ENCODE data around the gene TTC39C. TPM values are rescaled to one million over a fixed set of nuclear protein-coding genes. Genes with fewer than 3 reads are reported as not detected.

TTC39C gene
- total and polyA plus RNA-seq, 2 donors (not counting 3 experiments of a cell fraction or from before 2014, with no cell fraction given): 0.61 to 6.2 TPM

DNA sequence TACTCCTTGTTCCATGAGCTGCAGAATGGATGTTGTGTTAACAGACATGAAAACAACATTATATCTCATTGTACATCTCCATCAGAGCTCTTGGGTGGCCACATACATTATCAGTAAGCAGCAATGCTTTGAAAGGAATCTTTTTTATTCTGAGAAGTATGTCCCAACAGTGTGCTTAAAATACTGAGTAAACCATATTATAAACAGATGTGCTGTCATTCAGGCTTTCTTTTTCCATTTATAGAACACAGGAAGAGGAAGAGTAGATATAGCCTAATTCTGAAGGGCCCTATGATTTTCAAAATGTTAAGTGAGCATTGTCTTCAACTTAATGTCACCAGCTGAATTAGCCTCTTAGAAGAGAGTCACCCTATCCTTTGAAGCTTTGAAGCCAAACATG, 80.0 kb downstream of the TTC39C start:
- Histone ChIP-seq H3K27me3 (ENCODE audit: control insufficient read depth in 2 of 2, insufficient read depth in 2 of 2, low read length in 2 of 2) (no peaks in the 10 kb centered on the region), H3K9ac (replicated peaks; ENCODE audit: extremely low read depth, insufficient read depth, low read length) (no peak overlapping the region), H4K20me1 (replicated peaks; ENCODE audit: control insufficient read depth, extremely low read depth, insufficient read depth, low read length) (no peaks in the 10 kb centered on the region), H3K79me2 (ENCODE audit: control insufficient read depth, insufficient read depth, low read length) (no peaks in the 10 kb centered on the region), H3K9me1 (replicated peaks; ENCODE audit: control insufficient read depth, extremely low read depth, insufficient read depth, low read length) (no peaks in the 10 kb centered on the region), H2AFZ (ENCODE audit: low read depth, low read length) (no peak overlapping the region), H3K36me3 (ENCODE audit: control insufficient read depth in 2 of 2, extremely low read depth in 1 of 2, insufficient read depth in 2 of 2, low read length in 2 of 2) (no peaks in the 10 kb centered on the region), H3K4me3 (replicated peaks in 1 of 3; ENCODE audit: insufficient read depth in 1 of 3, low read depth in 1 of 3, low read length in 3 of 3) (no peak overlapping the region), H3K9me3 (replicated peaks; ENCODE audit: control insufficient read depth, insufficient read depth, low read length) (no peaks in the 10 kb centered on the region), H3K4me1 (ENCODE audit: control insufficient read depth, extremely low read depth, insufficient read depth, low read length) (no peaks in the 10 kb centered on the region), H3K4me2 (ENCODE audit: insufficient read depth, low read length) (no peak overlapping the region), H3K27ac (ENCODE audit: insufficient read depth, low read depth, low read length) (no peak overlapping the region)
- dilution Hi-C loops (cut with MboI; ENCODE audit: extremely low pct_ligation_motif_present, low sequenced_read_pairs) (no loop called here), intact Hi-C loops (cut with micrococcal nuclease) (no loop called here)
- FAIRE-seq: peak; percentile 18
- no TSS peak for BruUV-seq (replicated peaks)
- ChIA-PET CTCF (no interaction called here), POLR2A (no interaction called here)
- DNase-seq (ENCODE audit: low read depth, low spot score): no peak
- TF ChIP-seq, protein P1, sequence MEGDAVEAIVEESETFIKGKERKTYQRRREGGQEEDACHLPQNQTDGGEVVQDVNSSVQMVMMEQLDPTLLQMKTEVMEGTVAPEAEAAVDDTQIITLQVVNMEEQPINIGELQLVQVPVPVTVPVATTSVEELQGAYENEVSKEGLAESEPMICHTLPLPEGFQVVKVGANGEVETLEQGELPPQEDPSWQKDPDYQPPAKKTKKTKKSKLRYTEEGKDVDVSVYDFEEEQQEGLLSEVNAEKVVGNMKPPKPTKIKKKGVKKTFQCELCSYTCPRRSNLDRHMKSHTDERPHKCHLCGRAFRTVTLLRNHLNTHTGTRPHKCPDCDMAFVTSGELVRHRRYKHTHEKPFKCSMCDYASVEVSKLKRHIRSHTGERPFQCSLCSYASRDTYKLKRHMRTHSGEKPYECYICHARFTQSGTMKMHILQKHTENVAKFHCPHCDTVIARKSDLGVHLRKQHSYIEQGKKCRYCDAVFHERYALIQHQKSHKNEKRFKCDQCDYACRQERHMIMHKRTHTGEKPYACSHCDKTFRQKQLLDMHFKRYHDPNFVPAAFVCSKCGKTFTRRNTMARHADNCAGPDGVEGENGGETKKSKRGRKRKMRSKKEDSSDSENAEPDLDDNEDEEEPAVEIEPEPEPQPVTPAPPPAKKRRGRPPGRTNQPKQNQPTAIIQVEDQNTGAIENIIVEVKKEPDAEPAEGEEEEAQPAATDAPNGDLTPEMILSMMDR (IDR thresholded peaks at IDR 0.05; ENCODE audit: extremely low read depth in 1 of 2, insufficient read depth in 1 of 2, low read depth in 1 of 2, low read length in 2 of 2): no peak
- TF ChIP-seq MAX (IDR thresholded peaks at IDR 0.05; ENCODE audit: insufficient read depth, insufficient read length) (no peak), POLR2A (IDR thresholded peaks at IDR 0.05; ENCODE audit: low read depth, low read length) (no peak), GATA2 (IDR thresholded peaks at IDR 0.05; ENCODE audit: insufficient read depth, insufficient read length, low read depth, low read length) (no peak), JUN (IDR thresholded peaks at IDR 0.05; ENCODE audit: borderline replicate concordance, insufficient read depth, insufficient read length, low read depth) (no peak), FOS (IDR thresholded peaks at IDR 0.05; ENCODE audit: borderline replicate concordance, insufficient read depth, low read length) (no peak), POLR2AphosphoS5 (IDR thresholded peaks at IDR 0.05; ENCODE audit: insufficient read depth, low read depth, low read length) (no peak), MYC (IDR thresholded peaks at IDR 0.05; ENCODE audit: low read depth, low read length) (no peak), EZH2 (IDR thresholded peaks at IDR 0.05; ENCODE audit: borderline replicate concordance, low read depth, low read length, severe bottlenecking) (no peak)
